ENCODE data around the gene LMF1.

LMF1 gene

DNA sequence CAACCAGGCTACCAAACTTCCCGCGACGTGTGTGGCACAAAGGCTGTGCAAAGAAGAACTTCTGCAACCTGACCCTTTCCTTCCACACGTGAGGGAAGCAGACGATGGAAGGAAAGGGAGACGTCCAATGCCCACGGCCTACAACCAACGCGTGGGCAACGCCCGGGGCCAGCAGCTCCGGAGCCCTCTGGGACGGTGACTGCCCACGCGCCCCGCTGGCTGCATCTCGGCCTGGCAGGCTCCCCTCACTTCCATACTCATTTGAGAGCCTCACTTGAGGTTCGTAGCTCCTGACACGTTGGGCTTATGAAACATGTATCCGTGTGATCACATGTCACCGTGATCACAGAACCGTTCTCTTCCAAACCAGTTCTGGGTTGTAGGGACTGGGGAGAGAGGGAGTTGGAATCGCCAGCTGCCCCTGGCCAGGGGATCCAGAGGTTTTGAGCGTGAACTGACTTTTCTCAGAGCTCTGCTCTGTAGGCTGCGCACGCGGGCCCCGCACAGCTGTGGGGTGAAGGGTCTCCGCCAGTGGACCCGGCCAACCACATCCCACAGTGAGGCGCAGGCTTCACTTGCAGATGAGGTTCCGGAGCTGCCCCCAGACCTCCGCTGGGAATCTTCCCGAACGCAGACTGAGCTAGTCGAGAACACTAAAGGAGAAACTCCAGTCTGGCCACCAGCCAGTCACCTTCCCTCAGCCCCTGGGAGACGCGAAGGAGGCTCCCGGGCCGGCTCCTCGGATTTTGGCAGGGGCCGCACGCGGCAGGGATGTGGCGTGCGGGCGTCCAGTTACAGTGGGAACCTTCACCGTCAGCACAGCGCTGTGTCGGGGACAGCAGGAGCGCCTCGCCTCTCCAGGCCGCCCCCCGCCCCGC, 1.0 kb downstream of the LMF1 start:
- peak overlapping the region; percentile 92 for H3K4me3 ChIP-seq (ENCODE audit: low read depth, low read length)
- TF ChIP-seq, protein P1, sequence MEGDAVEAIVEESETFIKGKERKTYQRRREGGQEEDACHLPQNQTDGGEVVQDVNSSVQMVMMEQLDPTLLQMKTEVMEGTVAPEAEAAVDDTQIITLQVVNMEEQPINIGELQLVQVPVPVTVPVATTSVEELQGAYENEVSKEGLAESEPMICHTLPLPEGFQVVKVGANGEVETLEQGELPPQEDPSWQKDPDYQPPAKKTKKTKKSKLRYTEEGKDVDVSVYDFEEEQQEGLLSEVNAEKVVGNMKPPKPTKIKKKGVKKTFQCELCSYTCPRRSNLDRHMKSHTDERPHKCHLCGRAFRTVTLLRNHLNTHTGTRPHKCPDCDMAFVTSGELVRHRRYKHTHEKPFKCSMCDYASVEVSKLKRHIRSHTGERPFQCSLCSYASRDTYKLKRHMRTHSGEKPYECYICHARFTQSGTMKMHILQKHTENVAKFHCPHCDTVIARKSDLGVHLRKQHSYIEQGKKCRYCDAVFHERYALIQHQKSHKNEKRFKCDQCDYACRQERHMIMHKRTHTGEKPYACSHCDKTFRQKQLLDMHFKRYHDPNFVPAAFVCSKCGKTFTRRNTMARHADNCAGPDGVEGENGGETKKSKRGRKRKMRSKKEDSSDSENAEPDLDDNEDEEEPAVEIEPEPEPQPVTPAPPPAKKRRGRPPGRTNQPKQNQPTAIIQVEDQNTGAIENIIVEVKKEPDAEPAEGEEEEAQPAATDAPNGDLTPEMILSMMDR (IDR thresholded peaks at IDR 0.05; ENCODE audit: borderline replicate concordance, insufficient read depth, low read depth, low read length), result no peak

DNA sequence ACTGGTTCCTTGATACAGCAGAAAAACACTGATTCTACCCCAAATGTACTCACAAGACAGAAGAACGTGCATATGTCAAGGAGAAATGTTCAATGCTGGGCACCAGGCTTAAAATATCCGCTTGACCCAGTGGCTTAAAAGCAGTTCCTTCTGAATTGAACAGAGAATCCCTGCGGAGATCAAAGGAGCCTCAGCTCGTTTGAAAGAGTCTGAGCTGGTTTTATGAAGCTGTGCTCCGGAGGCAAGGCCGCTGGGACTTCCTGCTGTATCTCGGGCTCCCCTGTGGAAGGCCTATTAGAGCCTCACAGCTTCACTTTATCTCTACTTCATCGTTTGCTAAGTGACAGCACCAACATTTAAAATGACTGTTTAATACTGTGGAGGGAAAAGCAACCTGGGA, 2.2 kb downstream of the LMF1 start:
- TF ChIP-seq, protein P1 (IDR thresholded peaks at IDR 0.05; ENCODE audit: borderline replicate concordance, insufficient read depth, low read depth, low read length), result no peak
- H3K4me3 ChIP-seq (ENCODE audit: low read depth, low read length), result no peak overlapping the region

GRCh38 chr16:967546-968295, 3.1 kb downstream of the LMF1 start:
- TF ChIP-seq, protein P1 (IDR thresholded peaks at IDR 0.05; ENCODE audit: borderline replicate concordance, insufficient read depth, low read depth, low read length), result no peak

DNA sequence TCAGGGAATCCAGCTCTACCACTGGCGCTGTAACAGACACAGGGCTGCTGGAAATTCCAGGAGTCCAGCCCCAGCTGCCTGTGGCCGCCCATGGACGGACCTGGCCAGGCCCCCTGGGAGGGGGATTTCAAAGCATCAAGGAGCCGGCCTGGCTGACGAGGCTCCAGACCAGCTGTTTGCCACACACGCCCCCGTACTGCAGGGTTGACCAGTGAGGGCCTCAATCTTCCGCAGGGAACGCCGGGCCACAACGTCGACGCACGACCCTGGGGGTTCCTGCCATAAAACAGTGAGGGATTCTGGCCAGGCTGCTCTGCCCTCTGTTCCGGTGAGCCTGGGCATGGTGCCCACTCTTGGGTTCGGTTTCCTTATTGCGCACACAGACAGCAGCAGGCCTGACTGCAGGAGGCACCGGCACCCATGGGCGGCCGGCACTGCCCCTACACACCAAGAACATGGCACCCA, 3.7 kb downstream of the LMF1 start:
- TF ChIP-seq, protein P1 (IDR thresholded peaks at IDR 0.05; ENCODE audit: borderline replicate concordance, insufficient read depth, low read depth, low read length), result no peak
- no peak overlapping the region for H3K4me3 ChIP-seq (ENCODE audit: low read depth, low read length)

More at GRCh38 chr16:967546-968295, 3.1 kb downstream of the LMF1 start:
- H3K4me3 ChIP-seq (ENCODE audit: low read depth, low read length), result no peak overlapping the region

DNA sequence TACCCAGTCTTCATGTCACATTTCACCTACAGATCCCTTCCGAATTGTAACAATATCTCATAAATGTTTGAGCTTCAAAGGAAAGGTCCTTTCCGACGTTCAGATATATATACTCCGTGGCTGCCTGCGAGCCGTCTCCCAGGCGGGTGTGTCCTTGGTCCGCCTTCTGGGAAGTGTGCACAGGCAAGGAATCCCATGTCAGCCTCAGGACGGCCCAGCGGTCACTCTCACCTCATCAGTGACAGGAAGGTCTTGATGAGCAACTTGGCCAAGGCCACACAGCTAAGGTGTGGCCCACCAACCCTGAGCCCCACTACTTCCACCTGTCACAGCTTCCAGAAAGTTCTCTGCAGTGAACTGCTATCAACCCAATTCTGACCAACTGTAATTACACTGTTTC, 4.3 kb downstream of the LMF1 start:
- TF ChIP-seq, protein P1 (IDR thresholded peaks at IDR 0.05; ENCODE audit: borderline replicate concordance, insufficient read depth, low read depth, low read length), result no peak
- H3K4me3 ChIP-seq (ENCODE audit: low read depth, low read length), result no peak overlapping the region

GRCh38 chr16:966035-966434, 4.7 kb downstream of the LMF1 start:
- TF ChIP-seq, protein P1 (IDR thresholded peaks at IDR 0.05; ENCODE audit: borderline replicate concordance, insufficient read depth, low read depth, low read length), result no peak
- H3K4me3 ChIP-seq (ENCODE audit: low read depth, low read length), result no peak overlapping the region

Measured in GM12875 (cell line).